Gastroesophageal sphincter (tissue), 4 donors: ENCODE data around the gene UPK3B. TPM values are rescaled to one million over a fixed set of nuclear protein-coding genes. Genes with fewer than 3 reads are reported as not detected.
"Not testable (repeated sequence)": the region's sequence is repeated elsewhere in the genome, so short reads cannot be mapped to it uniquely, and the experiment has no call there.

Source experiments
- ATAC-seq: fragments of 150-250 bp; one replicate; pipeline ENCODE4 v1.9.1; 2016; ENCODE audit warnings: mild to moderate bottlenecking, moderate library complexity
- H3K27ac ChIP-seq, 4 donors: fragments of 200-600 bp; sonication (generic) in 3 of 4; 1 replicate in 3 of 4; 2 replicates in 1 of 4; pipeline ENCODE4 v1.5.1; 2016 to 2019
- H3K27me3 ChIP-seq: fragments of 200-600 bp; sonication (generic); one replicate; pipeline ENCODE4 v1.5.1; 2019
- H3K36me3 ChIP-seq, 2 donors: fragments of 200-600 bp; sonication (generic); one replicate each; pipeline ENCODE4 v1.5.1; 2019; ENCODE audit warnings: control low read depth in 1 of 2
- H3K4me1 ChIP-seq, 3 donors: fragments of 200-600 bp; sonication (generic); 1 replicate in 2 of 3; 2 replicates in 1 of 3; pipeline ENCODE4 v1.5.1; 2016 to 2019; ENCODE audit warnings: control low read depth in 2 of 3
- H3K4me3 ChIP-seq, 2 donors: fragments of 200-600 bp; sonication (generic); one replicate each; pipeline ENCODE4 v1.5.1; 2019; ENCODE audit warnings: mild to moderate bottlenecking in 1 of 2, moderate library complexity in 1 of 2
- H3K9me3 ChIP-seq, 3 donors: fragments of 200-600 bp; sonication (generic); one replicate each; pipeline ENCODE4 v1.5.1; 2017 to 2019; ENCODE audit warnings: control low read depth in 2 of 3
- WGBS, 2 donors: methylation state at CpG; one replicate each; pipeline ENCODE4 v1.1.5; 2018; ENCODE audit warnings: low coverage in 1 of 2; 5-methylcytosine and 5-hydroxymethylcytosine counted together
- total RNA-seq, 4 donors: library from RNA; depleted of rRNA; stranded (reverse); fragments of >200 nt; gene quantifications; one replicate each; pipeline ENCODE4 v1.1.0, GENCODE V29; 2016

Gene UPK3B
- total RNA-seq, 4 donors from 2014 or later: 0.40 to 0.81 TPM; not detected in 2

- H3K4me1 ChIP-seq, H3K4me3 ChIP-seq, H3K27me3 ChIP-seq, H3K27ac ChIP-seq, H3K9me3 ChIP-seq: not testable (repeated sequence)
- H3K36me3 ChIP-seq: peaks cover 0 to 30% of the 10 kb centered on the region in 2 donors
- no CpG with 5 or more reads among the region's 27 CpGs for WGBS, 2 donors
- ATAC-seq: peak; percentile 9
These were observed 12.3 kb upstream of the UPK3B start for GRCh38 chr7:76497918-76498582.

GRCh38 chr7:76498583-76499200, 11.7 kb upstream of the UPK3B start:
- H3K4me1 ChIP-seq, ATAC-seq, H3K27ac ChIP-seq, H3K9me3 ChIP-seq, H3K27me3 ChIP-seq, H3K4me3 ChIP-seq: not testable (repeated sequence)
- WGBS, 2 donors: no CpG with 5 or more reads among the region's 10 CpGs
- H3K36me3 ChIP-seq: peaks cover 0 to 33% of the 10 kb centered on the region in 2 donors

- WGBS, 2 donors: 80% methylated on average over 1 of the region's 28 CpGs; no CpG with 5 or more reads in 1 of the 2 donors
- not testable (repeated sequence) for H3K4me3 ChIP-seq, H3K27ac ChIP-seq, H3K27me3 ChIP-seq, H3K4me1 ChIP-seq, ATAC-seq, H3K9me3 ChIP-seq
- peaks cover 0 to 35% of the 10 kb centered on the region in 2 donors for H3K36me3 ChIP-seq
These were observed 11.0 kb upstream of the UPK3B start for GRCh38 chr7:76499201-76499923.

GRCh38 chr7:76499924-76500241, 10.5 kb upstream of the UPK3B start:
- not testable (repeated sequence) for H3K4me1 ChIP-seq, H3K27ac ChIP-seq, ATAC-seq, H3K4me3 ChIP-seq, H3K9me3 ChIP-seq, H3K27me3 ChIP-seq
- H3K36me3 ChIP-seq: peaks cover 0 to 40% of the 10 kb centered on the region in 2 donors
- whole genome bisulfite sequencing, 2 donors: no CpG with 5 or more reads among the region's 19 CpGs

GRCh38 chr7:76502224-76502623, 8.1 kb upstream of the UPK3B start:
- peaks cover 0 to 57% of the 10 kb centered on the region in 2 donors for H3K36me3 ChIP-seq
- not testable (repeated sequence) for H3K4me1 ChIP-seq, ATAC-seq, H3K27ac ChIP-seq, H3K9me3 ChIP-seq, H3K4me3 ChIP-seq, H3K27me3 ChIP-seq
- 30% methylated on average over 2 of the region's 13 CpGs; no CpG with 5 or more reads in 1 of the 2 donors for WGBS, 2 donors

- ATAC-seq: not testable (repeated sequence)
These were observed 7.5 kb upstream of the UPK3B start for GRCh38 chr7:76502836-76503235.

GRCh38 chr7:76503244-76503643, 7.1 kb upstream of the UPK3B start:
- not testable (repeated sequence) for H3K9me3 ChIP-seq, H3K27ac ChIP-seq, H3K27me3 ChIP-seq, H3K4me3 ChIP-seq, ATAC-seq, H3K4me1 ChIP-seq
- peaks cover 0 to 62% of the 10 kb centered on the region in 2 donors for H3K36me3 ChIP-seq
- WGBS, 2 donors: no CpG with 5 or more reads among the region's 12 CpGs

More at GRCh38 chr7:76502836-76503235, 7.5 kb upstream of the UPK3B start:
- H3K4me1 ChIP-seq, H3K27me3 ChIP-seq, H3K4me3 ChIP-seq, H3K9me3 ChIP-seq, H3K27ac ChIP-seq: not testable (repeated sequence)
- H3K36me3 ChIP-seq: peaks cover 0 to 62% of the 10 kb centered on the region in 2 donors
- WGBS, 2 donors: no CpG with 5 or more reads among the region's 16 CpGs

GRCh38 chr7:76504351-76505167, 5.8 kb upstream of the UPK3B start:
- not testable (repeated sequence) for H3K9me3 ChIP-seq, H3K27me3 ChIP-seq, H3K27ac ChIP-seq, ATAC-seq, H3K4me1 ChIP-seq, H3K4me3 ChIP-seq
- WGBS, 2 donors: 72 to 89% methylated on average over 10 to 12 of the region's 33 CpGs
- peaks cover 0 to 62% of the 10 kb centered on the region in 2 donors for H3K36me3 ChIP-seq
